Stimulated activated CD8-positive, alpha-beta memory T cell treated with anti-CD3 and anti-CD28 coated beads, Interleukin-7, amount 100 ng/mL, for 1 hour (primary cell): ENCODE results near the gene RABL2A.
"Not testable (repeated sequence)": the region's sequence is repeated elsewhere in the genome, so short reads cannot be mapped to it uniquely, and the experiment has no call there.

Experiments used
- DNase-seq, 2 donors: peaks; one replicate each; pipeline ENCODE4 v3.0.0-alpha.2; 2020; ENCODE audit warnings: low read depth in 2 of 2

Gene RABL2A

GRCh38 chr2:113626616-113627330 is at the start of gene RABL2A:
Gene RABL2A, plus strand, starts transcription at chr2:113627266. Its CDS starts 1,341 bp downstream, at chr2:113628607.
- DNase-seq: peak; percentile 75 to 77

DNA sequence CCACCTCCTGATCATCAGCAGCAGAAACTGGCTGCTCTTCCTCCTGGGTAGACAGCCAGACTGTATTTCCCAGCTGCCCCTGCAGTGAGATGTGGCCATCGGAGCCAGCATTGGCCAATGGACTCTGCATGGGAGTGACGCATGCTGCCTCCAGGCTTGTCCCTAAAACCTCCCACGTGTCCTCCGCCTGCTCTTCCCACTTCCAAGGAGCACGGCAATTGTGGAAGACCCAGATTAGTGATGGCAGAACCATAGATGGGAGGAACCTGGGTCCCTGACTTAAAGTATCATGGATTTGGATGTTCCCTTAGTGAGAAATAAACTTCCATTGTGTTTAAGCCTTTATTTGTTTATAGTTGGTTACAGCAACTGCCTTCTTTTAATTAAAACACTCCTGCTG is 48.6 kb upstream of the RABL2A start:
- not testable (repeated sequence) for DNase-seq

DNA sequence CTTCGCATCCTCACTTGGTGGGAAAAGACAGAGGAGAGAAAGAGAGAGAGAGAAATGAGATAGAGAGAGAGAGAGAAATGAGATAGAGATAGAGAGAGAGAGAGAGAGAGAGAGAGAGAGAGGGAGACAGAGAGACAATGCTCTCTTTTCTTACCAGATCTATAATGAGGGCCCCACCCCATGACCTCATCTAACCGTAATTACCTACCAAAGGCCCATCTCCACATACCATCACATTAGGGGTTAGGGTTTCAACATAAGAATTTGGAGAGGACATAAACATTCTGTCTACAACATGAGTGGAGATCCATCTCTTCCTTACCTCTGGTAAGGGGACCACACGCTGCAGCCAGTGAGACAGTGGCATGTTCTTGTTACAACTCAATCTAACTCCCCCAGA is 44.6 kb upstream of the RABL2A start:
- DNase-seq: not testable (repeated sequence)

DNA sequence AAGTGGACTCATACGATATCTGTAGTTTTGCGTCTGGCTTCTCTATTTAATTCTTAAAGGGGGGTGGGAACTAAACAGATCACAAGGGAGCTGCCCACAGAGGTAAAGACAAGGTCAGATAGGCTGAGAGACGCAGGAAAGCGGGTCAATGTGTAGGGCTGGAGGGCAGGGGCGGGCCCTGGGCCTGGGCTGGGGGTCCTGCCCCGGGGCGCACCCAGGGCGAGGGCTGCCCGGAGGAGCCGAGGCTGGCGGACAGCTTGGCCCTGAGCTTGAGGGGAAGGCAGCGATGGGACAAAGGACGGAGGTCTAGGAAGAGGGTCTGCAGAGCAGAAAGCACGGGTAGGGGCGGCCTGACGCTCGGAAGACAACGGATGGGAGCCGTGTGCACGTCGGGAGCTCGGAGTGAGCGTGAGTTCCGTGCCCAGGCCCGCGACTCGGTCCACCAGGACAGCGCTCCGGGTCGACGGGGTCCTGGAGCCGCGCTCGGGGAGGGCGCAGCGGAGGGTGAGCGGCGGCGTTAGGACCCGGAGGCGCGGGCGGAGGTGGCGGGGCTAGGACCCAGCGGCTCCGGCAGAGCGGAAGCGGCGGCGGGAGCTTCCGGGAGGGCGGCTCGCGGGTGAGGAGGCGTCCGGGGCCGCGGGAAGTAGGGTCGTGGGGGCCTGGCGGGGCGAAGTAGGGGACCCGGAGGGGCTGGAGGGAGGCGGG is 43.4 kb upstream of the RABL2A start:
- peak; percentile 57 to 59 for DNase-seq

GRCh38 chr2:113584311-113585092 is 42.6 kb upstream of the RABL2A start:
- DNase-seq: not testable (repeated sequence)

DNA sequence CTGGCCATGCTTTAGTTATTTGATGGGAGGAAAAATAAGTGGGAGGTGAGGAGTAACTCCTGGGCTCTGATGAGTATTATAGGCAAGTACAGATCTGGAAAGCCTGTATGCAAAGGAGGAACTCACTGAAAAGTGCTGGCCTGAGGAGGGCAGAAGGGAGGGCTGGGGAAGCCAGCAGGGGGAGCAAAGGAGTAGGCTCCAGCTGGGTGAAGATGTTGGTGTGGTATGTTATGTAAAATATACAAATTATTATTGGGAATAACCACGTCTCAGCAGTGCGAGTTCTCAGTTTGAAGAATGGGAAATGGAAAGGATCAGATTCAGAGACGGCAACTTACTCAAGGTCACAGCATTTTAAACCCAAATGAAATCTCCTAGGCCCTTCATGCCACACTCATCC is 39.9 kb upstream of the RABL2A start:
- DNase-seq: peak; percentile 9 to 48

GRCh38 chr2:113589591-113589990 is 37.5 kb upstream of the RABL2A start:
- DNase-seq: not testable (repeated sequence)

GRCh38 chr2:113591926-113592325 is 35.1 kb upstream of the RABL2A start:
- DNase-seq: not testable (repeated sequence)

DNA sequence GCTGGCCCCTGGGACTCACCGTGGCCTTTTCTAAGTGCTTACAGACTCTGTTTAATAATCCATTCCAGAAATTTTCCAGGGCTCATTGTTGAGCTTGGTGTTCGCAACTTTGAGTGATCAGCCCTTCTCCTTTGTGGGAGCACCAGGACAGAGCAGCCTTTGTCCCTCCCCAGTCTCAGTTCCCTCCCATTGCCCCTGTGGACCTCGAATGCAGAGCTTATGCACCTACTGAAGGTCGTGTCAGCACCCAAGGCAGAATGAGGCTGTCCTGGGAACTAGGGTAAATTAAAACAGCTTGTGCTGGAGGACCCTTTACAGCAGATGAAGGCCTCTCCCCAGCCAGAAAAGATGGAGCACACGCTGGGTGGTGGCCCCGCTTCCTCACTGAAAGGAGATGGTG is 33.8 kb upstream of the RABL2A start:
- not testable (repeated sequence) for DNase-seq

GRCh38 chr2:113595725-113596124 is 31.3 kb upstream of the RABL2A start:
- not testable (repeated sequence) for DNase-seq

DNA sequence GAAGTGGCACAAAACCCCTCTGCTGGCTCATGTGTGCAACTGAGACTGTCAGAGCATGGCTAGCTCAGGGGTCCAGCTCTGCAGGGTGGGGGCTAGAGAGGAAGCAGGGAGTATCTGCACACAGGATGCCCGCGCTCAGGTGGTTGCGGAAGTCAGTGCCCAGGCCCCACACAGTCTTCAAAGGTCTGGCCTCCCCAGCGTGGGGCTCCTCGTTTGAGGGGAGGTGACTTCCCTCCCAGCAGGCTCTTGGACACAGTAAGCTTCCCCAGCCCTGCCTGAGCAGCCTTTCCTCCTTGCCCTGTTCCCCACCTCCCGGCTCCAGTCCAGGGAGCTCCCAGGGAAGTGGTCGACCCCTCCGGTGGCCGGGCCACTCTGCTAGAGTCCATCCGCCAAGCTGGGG is 29.9 kb upstream of the RABL2A start:
- DNase-seq: not testable (repeated sequence)

DNA sequence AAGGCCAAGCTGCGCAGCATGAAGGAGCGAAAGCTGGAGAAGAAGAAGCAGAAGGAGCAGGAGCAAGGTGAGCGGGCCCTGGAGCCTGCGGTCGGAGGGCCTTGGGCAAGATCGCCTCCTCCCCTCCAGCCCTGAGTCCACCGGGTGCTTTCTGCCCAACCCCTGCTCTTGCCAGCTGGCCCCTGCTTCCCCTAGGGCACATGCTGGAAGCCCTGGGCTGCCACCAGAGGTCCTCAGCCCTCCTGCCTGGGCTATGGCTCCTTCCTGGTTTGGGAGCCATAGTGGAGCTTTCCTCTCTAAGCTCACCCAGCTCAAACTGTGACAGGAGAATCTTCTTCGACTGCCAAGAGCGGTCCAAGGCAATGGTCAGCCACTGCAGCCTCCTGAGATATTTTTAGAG is 29.5 kb upstream of the RABL2A start:
- DNase-seq: not testable (repeated sequence)

DNA sequence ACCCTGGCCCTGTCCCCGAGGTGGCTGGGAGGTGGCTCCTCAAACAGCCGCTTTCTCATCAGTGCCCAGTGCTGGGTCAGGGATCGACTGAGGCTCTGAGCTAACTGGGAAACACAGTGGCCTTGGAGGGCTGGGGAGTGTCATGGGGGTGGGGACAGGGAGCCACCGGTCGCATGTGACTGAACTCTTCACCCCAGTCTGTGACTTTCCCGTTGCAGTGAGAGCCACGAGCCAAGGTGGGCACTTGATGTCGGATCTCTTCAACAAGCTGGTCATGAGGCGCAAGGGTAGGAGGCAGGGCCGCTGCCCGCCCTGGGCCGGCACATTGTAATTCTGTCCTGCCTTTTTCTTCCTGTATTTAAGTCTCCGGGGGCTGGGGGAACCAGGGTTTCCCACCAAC is 28.9 kb upstream of the RABL2A start:
- not testable (repeated sequence) for DNase-seq

GRCh38 chr2:113598738-113599137 is 28.3 kb upstream of the RABL2A start:
- DNase-seq: not testable (repeated sequence)

DNA sequence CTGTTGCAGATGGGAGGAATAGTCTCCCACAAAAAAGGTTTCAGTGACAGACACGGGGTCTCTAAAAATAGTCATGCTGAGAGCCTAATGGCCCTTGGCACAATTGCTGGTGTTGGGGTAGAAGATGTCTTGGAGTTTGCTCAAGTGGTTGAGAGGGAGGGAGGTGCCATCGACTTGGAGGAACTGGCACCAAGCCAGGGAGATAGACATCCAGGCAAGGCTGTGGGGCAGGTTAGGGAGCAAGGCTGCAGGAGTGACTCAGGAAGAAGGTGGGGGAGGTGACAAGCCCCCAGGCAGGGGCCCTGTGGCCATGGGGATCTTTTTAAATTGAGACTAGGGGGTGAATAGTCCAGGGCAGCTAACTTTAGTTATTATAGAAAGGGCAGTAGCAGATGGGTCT is 27.9 kb upstream of the RABL2A start:
- DNase-seq: not testable (repeated sequence)

GRCh38 chr2:113602040-113602769 is 24.9 kb upstream of the RABL2A start:
- DNase-seq: not testable (repeated sequence)

GRCh38 chr2:113602869-113603466 is 24.1 kb upstream of the RABL2A start:
- DNase-seq: no peak

GRCh38 chr2:113603467-113604084 is 23.5 kb upstream of the RABL2A start:
- DNase-seq: peak; percentile 57 to 72

DNA sequence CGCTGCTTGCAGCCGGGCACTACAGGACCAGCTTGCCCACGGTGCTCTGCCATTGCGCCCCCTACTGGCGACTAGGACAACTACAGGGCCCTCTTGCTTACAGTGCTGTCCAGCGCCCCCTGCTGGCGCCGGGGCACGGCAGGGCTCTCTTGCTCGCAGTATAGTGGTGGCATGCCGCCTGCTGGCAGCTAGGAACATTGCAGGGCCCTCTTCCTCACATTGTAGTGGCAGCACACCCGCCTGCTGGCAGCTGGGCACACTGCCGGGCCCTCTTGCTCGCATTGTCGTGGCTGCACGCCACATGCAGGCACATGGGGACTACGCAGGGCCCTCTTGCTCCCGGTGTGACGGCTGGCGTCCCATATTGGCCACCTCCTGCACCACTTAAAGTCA is 23.0 kb upstream of the RABL2A start:
- DNase-seq: peak; percentile 82 to 84

DNA sequence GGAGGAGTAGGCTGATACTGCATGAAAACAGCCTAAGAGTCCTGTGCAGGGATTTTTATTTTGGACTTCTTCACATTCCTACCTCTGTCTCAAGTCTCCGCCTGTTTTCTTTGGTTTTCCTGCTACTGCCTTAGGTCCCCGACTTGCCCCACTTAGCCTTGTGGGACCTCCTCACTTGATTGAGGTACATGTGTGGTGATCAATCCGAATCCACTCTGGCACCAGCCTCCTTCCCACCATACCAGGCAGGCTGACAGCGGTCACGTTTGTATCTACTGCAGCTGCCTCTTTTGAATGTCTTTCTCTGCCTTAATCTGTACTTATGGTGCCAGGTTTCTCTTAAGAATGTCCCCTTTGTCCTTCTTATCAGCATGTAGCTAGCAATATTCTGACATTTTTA is 22.4 kb upstream of the RABL2A start:
- not testable (repeated sequence) for DNase-seq

GRCh38 chr2:113606036-113606435 is 21.0 kb upstream of the RABL2A start:
- DNase-seq: not testable (repeated sequence)
